Activated T-helper 17 cell treated with anti-CD3 and anti-CD28 coated beads, Interleukin-2, amount 50 U/mL, for 72 hours (primary cell): ENCODE measurements around the gene B3GNT2. TPM values are rescaled to one million over a fixed set of nuclear protein-coding genes. Genes with fewer than 3 reads are reported as not detected.

Experiments
- ATAC-seq: fragments of 150-1000 bp; cut with Tn5 transposase; replicated peaks from 2 replicates; pipeline ENCODE4 v1.10.0; 2021; ENCODE audit warnings: mild to moderate bottlenecking, moderate library complexity
- H3K27ac Mint-ChIP-seq: one replicate; pipeline ENCODE4 v1.8.0; 2022; ENCODE audit warnings: mixed read lengths
- H3K27me3 Mint-ChIP-seq: one replicate; pipeline ENCODE4 v1.8.0; 2022; ENCODE audit warnings: mixed read lengths
- H3K36me3 Mint-ChIP-seq: one replicate; pipeline ENCODE4 v1.8.0; 2022; ENCODE audit warnings: low read depth, mild to moderate bottlenecking, mixed read lengths
- H3K4me1 Mint-ChIP-seq: one replicate; pipeline ENCODE4 v1.8.0; 2022; ENCODE audit warnings: mixed read lengths
- H3K4me3 Mint-ChIP-seq: one replicate; pipeline ENCODE4 v1.8.0; 2022; ENCODE audit warnings: mild to moderate bottlenecking, mixed read lengths
- H3K9me3 Mint-ChIP-seq: one replicate; pipeline ENCODE4 v1.8.0; 2022; ENCODE audit warnings: mixed read lengths
- total RNA-seq, 2 donors: library from RNA; stranded (reverse); gene quantifications; one replicate each; pipeline ENCODE4 v1.2.3, GENCODE V29; 2022

Gene B3GNT2
- total RNA-seq, 2 donors from 2014 or later, result 15.0 to 20.1 TPM

DNA sequence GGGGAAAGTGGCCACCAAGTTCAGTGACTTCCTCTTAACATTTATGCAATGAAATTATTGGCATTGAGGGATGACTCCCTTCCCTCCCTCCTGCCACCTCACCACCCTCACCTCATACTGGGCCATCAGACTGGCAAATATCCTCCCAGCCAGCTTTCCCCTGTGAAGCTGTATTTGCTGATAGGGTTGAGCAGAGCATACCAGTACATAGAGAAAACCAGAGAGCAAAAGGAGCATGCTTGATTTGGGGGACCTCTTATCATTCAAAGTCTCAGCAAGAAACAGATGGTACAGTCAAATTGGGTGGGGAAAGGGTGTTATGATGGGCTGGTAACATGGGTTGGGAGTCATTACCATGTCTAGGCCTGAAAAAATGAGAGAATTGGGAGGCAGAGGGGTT lies 19.1 kb upstream of the B3GNT2 start:
- Mint-ChIP-seq H3K27ac (no peak overlapping the region), H3K36me3 (no peaks in the 10 kb centered on the region), H3K9me3 (no peaks in the 10 kb centered on the region), H3K27me3 (no peaks in the 10 kb centered on the region), H3K4me3 (no peak overlapping the region), H3K4me1 (no peaks in the 10 kb centered on the region)
- no peak for ATAC-seq

DNA sequence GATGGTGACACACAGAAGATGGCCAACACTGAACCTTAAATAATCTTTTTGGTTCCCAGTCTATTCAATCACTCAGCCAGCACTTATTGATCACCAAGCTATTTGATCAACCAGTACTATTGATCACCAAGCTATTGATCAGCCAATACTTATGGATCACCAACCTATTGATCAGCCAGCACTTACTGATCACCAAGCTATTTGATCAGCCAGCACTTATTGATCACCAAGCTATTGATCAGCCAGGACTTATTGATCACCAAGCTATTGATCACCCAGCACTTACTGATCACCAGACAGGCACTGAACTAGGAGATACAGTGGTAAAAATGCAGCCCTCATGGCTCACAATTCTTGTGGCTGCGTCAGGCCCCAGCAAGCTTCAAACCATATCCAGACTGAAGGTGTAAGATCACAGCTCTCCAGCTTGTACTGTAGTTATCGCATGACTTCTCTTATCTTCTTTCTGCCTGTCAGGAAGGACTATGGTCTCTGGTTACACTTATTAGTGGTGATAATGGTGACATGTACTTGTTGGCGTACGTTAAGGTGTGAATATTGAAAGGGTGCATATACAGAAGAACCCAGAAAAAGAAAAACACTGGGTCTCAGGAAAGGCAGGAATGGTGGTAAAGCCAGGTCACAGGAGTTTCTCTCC lies 18.4 kb upstream of the B3GNT2 start:
- no peak overlapping the region for H3K4me3 Mint-ChIP-seq
- H3K27ac Mint-ChIP-seq, result no peak overlapping the region
- ATAC-seq, result no peak
- H3K9me3 Mint-ChIP-seq, result no peaks in the 10 kb centered on the region
- no peaks in the 10 kb centered on the region for H3K36me3 Mint-ChIP-seq
- H3K27me3 Mint-ChIP-seq, result no peaks in the 10 kb centered on the region
- H3K4me1 Mint-ChIP-seq, result no peaks in the 10 kb centered on the region

DNA sequence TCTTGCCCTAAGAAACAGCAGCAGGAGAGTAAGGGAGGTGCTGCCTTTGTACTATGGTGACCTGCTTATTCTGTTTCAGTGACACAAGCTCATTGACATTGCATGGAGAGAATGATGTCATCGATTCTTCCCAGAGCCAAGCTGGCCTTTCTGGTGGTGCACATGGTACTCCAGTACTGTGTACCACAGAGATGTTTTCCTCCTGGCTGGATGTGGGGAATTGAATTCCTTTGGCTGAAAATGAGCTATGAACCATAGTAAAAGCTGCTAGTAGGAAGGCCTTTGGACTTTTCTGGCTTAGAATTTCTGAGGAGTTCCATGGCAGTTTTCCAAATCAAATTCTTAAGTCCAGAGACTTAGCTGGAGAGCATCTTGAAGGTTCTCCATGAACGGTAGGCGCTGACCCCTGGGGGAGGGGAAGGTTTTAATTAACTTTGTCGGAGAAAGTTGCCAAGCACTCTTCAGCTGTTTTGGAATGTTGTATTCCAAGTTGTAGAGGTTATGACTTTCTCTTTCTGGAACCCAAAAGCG lies 17.1 kb upstream of the B3GNT2 start:
- no peak overlapping the region for H3K4me3 Mint-ChIP-seq
- H3K27ac Mint-ChIP-seq, result no peak overlapping the region
- no peak for ATAC-seq
- no peaks in the 10 kb centered on the region for H3K4me1 Mint-ChIP-seq
- H3K9me3 Mint-ChIP-seq, result no peaks in the 10 kb centered on the region
- no peaks in the 10 kb centered on the region for H3K36me3 Mint-ChIP-seq
- H3K27me3 Mint-ChIP-seq, result no peaks in the 10 kb centered on the region

DNA sequence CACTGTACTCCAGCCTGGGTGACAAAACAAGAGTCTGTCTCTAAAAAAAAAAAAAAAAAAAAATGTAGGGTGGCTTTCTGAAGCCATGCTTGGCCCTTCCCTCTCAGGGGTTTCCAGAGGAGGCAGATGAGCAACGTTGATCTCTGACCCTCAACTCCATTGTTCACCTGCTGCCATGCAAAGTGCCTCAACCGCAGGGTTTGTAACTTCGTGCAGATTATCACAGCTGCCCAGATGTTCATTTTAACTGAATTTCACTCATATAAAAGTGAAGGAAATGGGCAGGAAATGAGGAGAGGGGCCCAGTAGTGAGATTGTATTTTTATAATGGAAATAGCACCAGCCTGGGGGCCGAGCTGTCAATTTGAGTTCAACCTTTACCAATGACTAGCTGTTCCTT lies 14.9 kb upstream of the B3GNT2 start:
- no peak for ATAC-seq
- Mint-ChIP-seq H3K4me1 (no peaks in the 10 kb centered on the region), H3K36me3 (no peaks in the 10 kb centered on the region), H3K4me3 (no peak overlapping the region), H3K27me3 (no peaks in the 10 kb centered on the region), H3K27ac (no peak overlapping the region), H3K9me3 (no peaks in the 10 kb centered on the region)

DNA sequence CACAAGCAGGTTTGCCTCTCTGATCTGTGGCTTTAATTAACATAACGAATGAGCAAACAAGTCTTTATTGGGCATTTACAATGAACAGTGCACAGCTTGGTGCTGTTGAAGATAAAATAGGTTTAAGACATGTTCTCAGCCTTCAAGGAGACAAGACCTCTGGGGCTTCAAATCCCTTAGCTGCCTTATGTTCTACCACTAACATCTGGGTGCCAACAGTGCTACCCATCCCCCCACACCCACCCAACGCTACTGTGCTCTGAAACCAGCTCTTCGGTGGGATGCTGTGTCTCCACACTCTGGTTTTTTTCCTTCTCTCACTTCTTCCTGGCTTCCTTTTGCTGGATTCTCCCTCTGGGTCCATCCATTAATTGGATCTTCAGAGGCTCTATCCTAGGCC lies 14.1 kb upstream of the B3GNT2 start:
- no peaks in the 10 kb centered on the region for H3K4me1 Mint-ChIP-seq
- no peak overlapping the region for H3K27ac Mint-ChIP-seq
- no peaks in the 10 kb centered on the region for H3K36me3 Mint-ChIP-seq
- no peak for ATAC-seq
- no peak overlapping the region for H3K4me3 Mint-ChIP-seq
- H3K27me3 Mint-ChIP-seq, result no peaks in the 10 kb centered on the region
- no peaks in the 10 kb centered on the region for H3K9me3 Mint-ChIP-seq

DNA sequence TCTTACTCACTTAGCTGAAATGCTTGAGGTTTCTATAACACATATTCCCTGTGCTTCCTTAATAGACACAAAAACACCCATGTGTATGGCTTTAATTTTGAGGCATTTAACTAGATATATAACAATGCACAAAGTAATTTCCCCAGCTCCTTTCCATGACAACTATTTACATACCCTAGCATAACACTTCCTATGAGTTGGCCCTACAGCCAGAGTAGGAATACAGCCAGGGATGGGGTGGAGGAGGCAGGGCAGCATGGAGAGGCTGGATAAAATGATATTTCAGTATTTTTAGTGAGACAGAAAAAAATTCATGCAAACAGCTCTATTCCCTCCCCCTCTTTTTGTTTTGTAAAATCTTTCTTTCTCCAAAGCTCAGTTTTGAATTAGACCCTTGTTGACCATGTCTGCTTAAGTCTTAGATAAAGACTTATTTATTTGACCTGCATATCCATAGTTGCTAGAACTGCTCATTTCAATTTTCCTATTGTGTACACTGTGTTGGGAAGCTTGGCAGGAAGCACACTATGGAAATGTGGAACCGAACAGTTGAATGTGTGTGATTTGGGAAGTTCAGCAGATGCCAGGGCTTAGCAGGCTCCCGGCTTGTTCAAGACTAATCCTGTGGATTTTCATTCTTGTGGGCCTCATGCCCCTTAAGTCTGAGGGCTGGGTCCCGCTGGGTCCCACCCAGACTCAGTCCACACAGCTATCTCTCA lies 11.2 kb upstream of the B3GNT2 start:
- H3K9me3 Mint-ChIP-seq, result no peaks in the 10 kb centered on the region
- no peak overlapping the region for H3K4me3 Mint-ChIP-seq

DNA sequence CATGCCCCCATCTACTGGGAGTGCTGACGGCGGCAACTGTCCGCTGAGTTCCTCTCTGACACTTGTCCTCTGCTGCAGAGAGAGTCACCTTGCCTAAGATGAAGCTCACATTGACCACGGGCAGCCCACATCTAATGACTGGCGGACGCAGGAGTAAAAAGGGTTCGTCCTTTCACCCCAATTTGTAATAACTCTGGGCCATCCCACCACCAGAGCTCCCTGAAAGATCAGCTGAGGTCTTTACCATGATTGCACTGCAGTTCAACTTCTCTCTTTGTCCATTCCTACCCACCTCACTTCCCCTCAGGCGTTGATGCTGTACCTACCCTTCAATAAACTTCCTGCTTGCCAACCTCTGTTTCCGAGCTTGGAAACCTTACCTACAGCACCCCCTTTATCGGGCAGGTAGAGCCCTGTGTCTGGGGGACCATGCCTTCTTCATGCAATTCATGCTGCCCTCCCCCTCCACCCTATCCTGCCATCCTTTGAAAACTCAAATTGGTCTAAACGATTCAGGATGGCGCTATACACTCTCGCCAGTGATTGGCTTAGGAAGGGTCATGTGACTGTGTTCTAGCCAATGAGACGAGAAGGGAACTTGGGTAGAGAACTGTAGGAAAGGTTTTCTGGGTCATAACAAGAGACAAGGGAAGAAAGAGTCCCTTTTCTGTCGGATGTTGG lies 10.3 kb upstream of the B3GNT2 start:
- H3K4me1 Mint-ChIP-seq, result no peaks in the 10 kb centered on the region
- H3K27me3 Mint-ChIP-seq, result no peaks in the 10 kb centered on the region
- no peak overlapping the region for H3K27ac Mint-ChIP-seq
- H3K4me3 Mint-ChIP-seq, result no peak overlapping the region
- no peaks in the 10 kb centered on the region for H3K9me3 Mint-ChIP-seq
- H3K36me3 Mint-ChIP-seq, result no peaks in the 10 kb centered on the region
- ATAC-seq, result no peak

More for the DNA sequence above, 11.2 kb upstream of the B3GNT2 start:
- no peak overlapping the region for H3K27ac Mint-ChIP-seq
- ATAC-seq, result no peak
- H3K4me1 Mint-ChIP-seq, result no peaks in the 10 kb centered on the region
- H3K36me3 Mint-ChIP-seq, result no peaks in the 10 kb centered on the region
- H3K27me3 Mint-ChIP-seq, result no peaks in the 10 kb centered on the region

DNA sequence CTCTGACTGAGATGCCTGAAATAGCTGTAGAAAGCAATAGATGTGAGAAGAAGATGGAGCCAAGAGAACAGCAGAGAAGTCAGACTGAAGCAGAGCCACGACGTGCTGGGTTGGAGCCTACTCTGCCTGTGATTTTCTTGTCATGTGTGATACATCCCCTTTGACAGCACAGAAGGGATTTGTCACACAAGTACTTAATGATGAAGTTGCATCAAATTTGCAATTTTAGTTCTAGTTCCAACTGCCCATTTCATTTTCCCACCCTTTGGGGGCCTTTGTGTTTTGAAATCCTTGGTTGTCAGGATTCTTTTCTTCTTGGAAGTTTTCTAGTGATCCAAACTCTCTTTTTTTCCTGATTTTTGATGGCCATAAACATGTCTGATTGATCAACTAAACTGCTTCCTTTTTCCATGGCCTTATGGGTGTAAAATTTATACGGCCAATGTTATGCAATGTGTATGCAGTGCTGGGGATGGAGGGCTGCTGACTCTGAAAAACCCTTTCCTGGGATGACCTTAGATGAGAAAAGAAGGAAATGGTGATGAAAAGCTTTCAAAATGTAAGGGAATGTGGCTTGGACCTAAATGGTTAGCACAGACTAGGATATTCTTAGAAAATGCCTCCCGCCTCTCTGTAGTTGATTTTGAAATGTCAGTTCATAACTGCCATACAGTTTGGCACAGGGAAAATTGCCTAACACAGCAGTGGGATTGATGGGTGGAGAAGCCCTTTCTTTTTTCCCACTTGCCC lies 9.6 kb upstream of the B3GNT2 start:
- no peaks in the 10 kb centered on the region for H3K27me3 Mint-ChIP-seq
- no peak overlapping the region for H3K27ac Mint-ChIP-seq
- H3K4me1 Mint-ChIP-seq, result no peaks in the 10 kb centered on the region
- no peak overlapping the region for H3K4me3 Mint-ChIP-seq
- no peaks in the 10 kb centered on the region for H3K36me3 Mint-ChIP-seq
- ATAC-seq, result no peak
- H3K9me3 Mint-ChIP-seq, result no peaks in the 10 kb centered on the region

DNA sequence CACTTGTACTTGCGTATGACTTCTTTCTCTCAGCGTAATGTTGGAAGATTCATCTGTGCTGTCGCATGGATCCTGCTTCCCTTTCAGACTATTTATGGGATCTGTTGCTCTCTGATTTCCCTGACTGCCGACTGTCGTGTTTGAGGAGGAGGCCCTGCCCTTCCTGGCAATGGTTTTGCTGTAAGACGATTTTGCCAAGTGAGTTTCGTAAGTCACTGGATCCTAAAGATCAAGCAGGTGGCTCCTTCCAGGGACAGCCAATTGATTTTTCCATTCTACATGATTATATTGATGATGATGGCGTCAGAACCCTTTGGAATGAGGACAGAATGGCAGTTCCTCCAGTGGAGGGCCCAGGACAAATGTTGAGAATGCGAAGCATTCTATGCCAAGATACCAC lies 8.7 kb upstream of the B3GNT2 start:
- Mint-ChIP-seq H3K4me3 (no peak overlapping the region), H3K36me3 (no peaks in the 10 kb centered on the region), H3K27ac (no peak overlapping the region), H3K9me3 (no peaks in the 10 kb centered on the region), H3K27me3 (no peaks in the 10 kb centered on the region), H3K4me1 (no peaks in the 10 kb centered on the region)
- ATAC-seq, result no peak

DNA sequence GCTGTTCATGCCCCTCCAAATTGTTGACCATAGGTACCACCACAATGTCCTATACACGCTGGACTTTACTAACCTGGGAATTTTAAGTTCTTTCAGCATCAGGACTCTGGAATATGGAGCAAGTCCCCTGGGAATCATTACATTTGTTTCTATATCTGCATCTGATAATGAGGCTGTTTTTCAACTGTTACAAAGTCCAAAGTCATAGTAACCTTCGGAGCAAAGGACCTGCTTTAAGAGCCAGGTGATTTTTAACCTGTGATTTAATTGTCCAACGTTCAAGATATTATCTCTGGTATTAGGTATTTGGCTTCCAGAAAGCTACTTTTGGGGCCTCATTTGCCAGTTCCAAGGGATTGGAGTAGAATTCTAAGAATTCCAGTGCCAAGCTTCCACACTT lies 7.5 kb upstream of the B3GNT2 start:
- ATAC-seq, result no peak
- no peaks in the 10 kb centered on the region for H3K36me3 Mint-ChIP-seq
- H3K27ac Mint-ChIP-seq, result no peak overlapping the region
- H3K27me3 Mint-ChIP-seq, result no peaks in the 10 kb centered on the region
- H3K4me3 Mint-ChIP-seq, result no peak overlapping the region
- H3K4me1 Mint-ChIP-seq, result no peaks in the 10 kb centered on the region
- no peaks in the 10 kb centered on the region for H3K9me3 Mint-ChIP-seq

DNA sequence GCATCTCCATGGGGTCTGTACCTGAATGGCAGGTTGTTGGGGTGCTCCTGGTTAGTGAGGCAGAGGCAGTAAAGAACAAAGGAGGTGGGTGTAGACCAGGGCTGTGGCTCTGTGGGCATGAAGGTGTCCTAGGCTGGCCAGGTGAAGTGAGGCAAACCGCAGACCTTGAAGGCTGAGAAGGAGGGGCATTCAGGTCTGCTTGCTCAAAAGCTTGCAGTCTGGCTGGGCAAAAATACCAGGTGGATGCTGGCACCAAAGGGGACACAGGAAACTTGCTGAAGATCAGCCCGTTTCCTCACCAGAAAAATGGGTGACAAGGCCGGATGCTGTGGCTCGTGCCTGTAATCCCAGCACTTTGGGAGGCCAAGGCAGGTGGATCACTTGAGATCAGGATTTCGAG lies 6.7 kb upstream of the B3GNT2 start:
- H3K9me3 Mint-ChIP-seq, result no peaks in the 10 kb centered on the region
- H3K4me1 Mint-ChIP-seq, result no peaks in the 10 kb centered on the region
- H3K27ac Mint-ChIP-seq, result peak overlapping the region; percentile 13
- H3K27me3 Mint-ChIP-seq, result no peaks in the 10 kb centered on the region
- no peaks in the 10 kb centered on the region for H3K36me3 Mint-ChIP-seq
- H3K4me3 Mint-ChIP-seq, result no peak overlapping the region
- no peak for ATAC-seq

DNA sequence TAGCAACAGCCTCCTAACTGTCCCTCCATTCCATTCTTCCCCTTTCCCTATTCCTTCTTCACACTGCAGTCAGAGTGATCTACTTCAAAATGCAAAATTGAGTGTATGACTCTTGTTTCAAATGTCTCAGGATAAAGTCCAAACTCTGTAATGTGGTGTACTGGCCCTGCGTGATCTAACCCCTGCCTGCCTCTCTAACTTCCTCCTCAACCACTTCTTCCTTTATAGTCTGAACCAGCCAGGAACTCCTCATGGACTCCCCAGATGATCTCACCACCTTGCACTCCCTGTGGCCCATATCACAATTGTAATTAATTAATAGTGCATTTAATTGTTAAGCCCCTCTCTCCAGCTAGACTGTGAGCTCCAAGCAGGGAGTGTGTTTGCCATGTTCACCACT lies 3.1 kb upstream of the B3GNT2 start:
- Mint-ChIP-seq H3K4me3 (no peak overlapping the region), H3K36me3 (peaks cover 4% of the 10 kb centered on the region), H3K4me1 (peaks cover under 1% of the 10 kb centered on the region), H3K9me3 (no peaks in the 10 kb centered on the region), H3K27ac (no peak overlapping the region), H3K27me3 (no peaks in the 10 kb centered on the region)
- no peak for ATAC-seq

DNA sequence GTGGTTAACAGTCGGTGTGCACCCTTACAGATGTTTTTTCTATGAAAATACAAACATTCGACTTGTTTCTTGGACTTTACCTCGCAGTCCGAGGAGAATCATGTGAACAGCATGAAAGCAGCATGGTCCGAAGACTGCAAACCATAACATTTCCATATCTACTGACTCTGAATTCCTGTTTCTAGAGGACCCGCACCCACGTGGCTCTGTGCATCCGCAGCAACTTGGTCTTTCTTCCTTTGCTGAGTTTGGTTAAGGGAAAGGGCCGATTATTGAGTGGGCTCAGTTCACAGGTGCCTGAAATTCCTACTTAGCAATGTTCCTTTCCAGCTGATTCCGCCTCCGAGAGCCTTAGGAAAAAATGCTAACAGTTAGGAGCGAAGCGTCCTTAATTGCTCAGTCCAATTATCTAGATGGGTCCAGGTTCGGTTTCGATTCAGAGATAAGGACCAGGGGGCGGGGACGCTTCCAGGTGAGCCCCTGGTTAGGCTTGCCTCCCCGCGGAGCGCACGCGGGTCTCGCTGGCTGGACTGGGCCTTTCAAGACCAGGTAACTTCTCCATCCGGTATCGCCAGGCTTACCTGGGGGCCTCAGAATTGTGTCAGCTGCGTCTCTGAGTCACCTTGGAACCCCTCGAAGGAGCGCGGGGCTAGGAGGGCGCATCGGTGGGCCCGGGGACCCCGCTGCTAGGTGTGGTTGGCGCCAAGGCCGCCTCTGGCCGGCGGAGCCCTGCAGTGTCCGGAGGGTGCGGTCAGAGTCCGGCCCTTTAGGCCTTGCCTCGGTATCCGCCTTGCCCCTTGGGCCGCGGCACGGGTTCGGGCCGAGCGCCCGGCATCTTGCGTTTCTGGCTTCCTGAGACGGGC lies 1.1 kb upstream of the B3GNT2 start:
- Mint-ChIP-seq H3K4me3 (peak overlapping the region; percentile 51), H3K36me3 (peaks cover 12% of the 10 kb centered on the region), H3K27ac (no peak overlapping the region), H3K4me1 (peaks cover 16% of the 10 kb centered on the region), H3K27me3 (no peaks in the 10 kb centered on the region), H3K9me3 (no peaks in the 10 kb centered on the region)
- no peak for ATAC-seq
